Activated naive CD8-positive, alpha-beta T cell treated with anti-CD3 and anti-CD28 coated beads, Interleukin-2, amount 10 ng/mL, durations not matched to agents 7 days and 5 days (primary cell): ENCODE data around the gene GREM1. TPM values are rescaled to one million over a fixed set of nuclear protein-coding genes. Genes with fewer than 3 reads are reported as not detected.

Source experiments
- ATAC-seq: fragments of 150-1000 bp; cut with Tn5 transposase; one replicate; pipeline ENCODE4 v1.10.0; 2021; ENCODE audit warnings: low read depth, moderate library complexity
- POLR2A ChIA-PET: fragments of 350-600 bp; sonication (Branson Sonifier 250); formaldehyde crosslinking; loops from one replicate; lab custom pipeline; 2021; ENCODE audit warnings: antibody characterized with exemption; lab: Charles Lee
- DNase-seq: peaks from one replicate; pipeline ENCODE4 v3.0.0; 2021
- H3K27ac Mint-ChIP-seq: one replicate; pipeline ENCODE4 v1.8.0; 2022; ENCODE audit warnings: mild to moderate bottlenecking, mixed read lengths
- H3K27me3 Mint-ChIP-seq: one replicate; pipeline ENCODE4 v1.8.0; 2022; ENCODE audit warnings: mild to moderate bottlenecking, moderate library complexity, mixed read lengths
- H3K36me3 Mint-ChIP-seq: one replicate; pipeline ENCODE4 v1.8.0; 2021; ENCODE audit warnings: mild to moderate bottlenecking, mixed read lengths
- H3K4me1 Mint-ChIP-seq: one replicate; pipeline ENCODE4 v1.8.0; 2021; ENCODE audit warnings: mixed read lengths
- H3K4me3 Mint-ChIP-seq: one replicate; pipeline ENCODE4 v1.8.0; 2022; ENCODE audit warnings: mild to moderate bottlenecking, moderate library complexity, mixed read lengths
- H3K9me3 Mint-ChIP-seq: one replicate; pipeline ENCODE4 v1.8.0; 2021; ENCODE audit warnings: mixed read lengths
- total RNA-seq, 2 experiments: library from RNA; stranded (reverse); gene quantifications; one replicate each; pipeline ENCODE4 v1.2.3, GENCODE V29; 2021

GREM1 gene
- total RNA-seq, 2 experiments from 2014 or later: not detected

GRCh38 chr15:32750979-32751378, 33.2 kb downstream of the GREM1 start:
- ATAC-seq (no peak), DNase-seq (no peak)
- Mint-ChIP-seq H3K9me3 (no peaks in the 10 kb centered on the region), H3K36me3 (no peaks in the 10 kb centered on the region), H3K4me1 (no peaks in the 10 kb centered on the region), H3K4me3 (no peak overlapping the region), H3K27ac (no peak overlapping the region), H3K27me3 (peaks cover 12% of the 10 kb centered on the region)
- POLR2A ChIA-PET: no interaction called here

- no peak for DNase-seq
- no peak for ATAC-seq
- Mint-ChIP-seq H3K36me3 (no peaks in the 10 kb centered on the region), H3K4me1 (no peaks in the 10 kb centered on the region), H3K27me3 (peaks cover 23% of the 10 kb centered on the region), H3K9me3 (no peaks in the 10 kb centered on the region), H3K27ac (no peak overlapping the region), H3K4me3 (no peak overlapping the region)
- POLR2A ChIA-PET: no interaction called here
Observed at GRCh38 chr15:32757426-32757825, 39.6 kb downstream of the GREM1 start.

- no peak overlapping the region for H3K27ac Mint-ChIP-seq
- H3K4me1 Mint-ChIP-seq: no peaks in the 10 kb centered on the region
- H3K27me3 Mint-ChIP-seq: peaks cover 13% of the 10 kb centered on the region
- POLR2A ChIA-PET: no interaction called here
- no peaks in the 10 kb centered on the region for H3K9me3 Mint-ChIP-seq
- ATAC-seq: no peak
- H3K36me3 Mint-ChIP-seq: no peaks in the 10 kb centered on the region
- DNase-seq: no peak
- H3K4me3 Mint-ChIP-seq: no peak overlapping the region
Observed at GRCh38 chr15:32763295-32763694, 45.5 kb downstream of the GREM1 start.

DNA sequence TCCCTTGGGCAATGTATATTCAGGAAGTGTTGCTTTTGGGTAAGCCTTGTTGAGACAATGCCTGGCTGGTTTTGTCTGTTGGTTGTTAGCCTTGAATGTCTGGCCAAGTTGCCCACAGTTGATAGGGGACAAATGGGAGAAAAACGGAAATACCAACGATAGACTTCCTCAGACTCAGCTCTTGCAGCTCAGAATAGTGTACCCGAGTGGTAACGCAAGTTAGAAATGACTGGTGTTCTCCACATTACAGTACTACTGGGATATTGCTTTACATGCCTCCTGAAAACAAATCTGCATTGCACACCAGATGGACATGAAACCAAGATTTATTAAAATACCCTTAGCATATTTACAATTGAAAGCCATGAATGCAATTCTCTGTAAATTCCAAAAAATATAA, 47.4 kb downstream of the GREM1 start:
- Mint-ChIP-seq H3K9me3 (no peaks in the 10 kb centered on the region), H3K27ac (no peak overlapping the region), H3K4me1 (no peaks in the 10 kb centered on the region), H3K27me3 (peaks cover 11% of the 10 kb centered on the region), H3K36me3 (no peaks in the 10 kb centered on the region), H3K4me3 (no peak overlapping the region)
- DNase-seq: no peak
- ATAC-seq: no peak
- POLR2A ChIA-PET: no interaction called here

DNA sequence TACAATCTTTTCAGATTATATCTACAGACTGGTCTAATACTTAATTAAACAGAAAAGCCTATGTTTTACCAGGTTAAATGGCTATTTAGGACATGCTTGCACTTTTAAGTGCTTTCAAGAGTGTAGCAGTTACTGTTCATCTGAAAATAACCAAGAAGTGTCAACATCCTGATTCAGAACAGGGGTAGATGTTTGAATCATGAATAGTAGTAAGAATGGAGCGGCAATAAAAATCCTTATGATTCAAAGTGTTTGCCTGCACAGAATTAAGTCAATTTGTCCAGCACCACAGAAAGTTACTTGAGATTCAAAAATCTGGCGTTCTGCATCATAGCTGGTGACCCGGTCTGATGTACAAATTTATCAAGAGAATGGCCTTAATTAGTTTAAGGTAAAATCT, 48.3 kb downstream of the GREM1 start:
- ATAC-seq (no peak), DNase-seq (no peak)
- Mint-ChIP-seq H3K27me3 (peaks cover 11% of the 10 kb centered on the region), H3K36me3 (no peaks in the 10 kb centered on the region), H3K27ac (no peak overlapping the region), H3K4me3 (no peak overlapping the region), H3K4me1 (no peaks in the 10 kb centered on the region), H3K9me3 (no peaks in the 10 kb centered on the region)
- POLR2A ChIA-PET: no interaction called here

DNA sequence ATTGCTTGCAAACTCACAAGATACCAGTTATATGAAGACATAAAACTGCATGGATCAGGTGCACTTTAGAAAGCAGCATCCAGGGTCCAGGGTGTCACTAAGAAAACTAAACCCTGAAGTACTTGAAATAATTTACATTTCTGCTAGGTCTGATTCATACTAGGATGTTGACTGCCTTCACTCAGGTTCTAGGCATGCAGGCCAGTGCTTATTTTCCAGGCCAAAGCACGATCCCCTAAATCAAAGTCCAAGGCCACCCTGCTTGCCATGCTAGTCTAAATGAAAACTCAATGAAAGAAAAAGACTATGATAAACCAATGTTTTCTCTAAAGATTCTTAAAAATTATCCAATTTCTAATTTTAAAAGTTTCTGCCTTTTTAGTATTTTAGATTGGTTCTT, 49.4 kb downstream of the GREM1 start:
- ATAC-seq (no peak), DNase-seq (no peak)
- POLR2A ChIA-PET: no interaction called here
- Mint-ChIP-seq H3K36me3 (no peaks in the 10 kb centered on the region), H3K9me3 (no peaks in the 10 kb centered on the region), H3K4me1 (no peaks in the 10 kb centered on the region), H3K27me3 (peaks cover 11% of the 10 kb centered on the region), H3K4me3 (no peak overlapping the region), H3K27ac (no peak overlapping the region)

GRCh38 chr15:32774022-32774421, 56.2 kb downstream of the GREM1 start:
- no peaks in the 10 kb centered on the region for H3K36me3 Mint-ChIP-seq
- no peak overlapping the region for H3K4me3 Mint-ChIP-seq
- peaks cover 2% of the 10 kb centered on the region for H3K27me3 Mint-ChIP-seq
- H3K4me1 Mint-ChIP-seq: no peaks in the 10 kb centered on the region
- POLR2A ChIA-PET: no interaction called here
- no peaks in the 10 kb centered on the region for H3K9me3 Mint-ChIP-seq
- H3K27ac Mint-ChIP-seq: no peak overlapping the region
- ATAC-seq (no peak), DNase-seq (no peak)

DNA sequence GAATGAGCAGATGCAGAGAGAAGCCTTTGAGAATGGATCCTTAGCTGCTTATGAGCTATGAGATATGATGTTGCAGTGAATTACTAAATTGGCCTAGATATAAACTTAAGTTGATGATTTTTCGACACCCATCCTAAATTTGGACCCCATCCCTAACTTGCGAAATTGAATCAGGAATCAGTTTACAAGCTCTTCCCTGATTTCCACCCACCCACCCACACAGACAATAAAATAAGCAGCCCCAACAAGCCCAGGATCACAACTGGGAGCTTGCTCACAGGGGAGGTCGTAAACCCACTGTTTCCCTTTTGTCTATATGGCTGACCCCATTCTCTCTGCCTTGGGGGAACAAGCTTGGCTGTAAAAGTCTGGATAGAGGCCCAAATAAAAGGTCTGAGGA, 57.3 kb downstream of the GREM1 start:
- ATAC-seq (no peak), DNase-seq (no peak)
- Mint-ChIP-seq H3K27me3 (no peaks in the 10 kb centered on the region), H3K27ac (no peak overlapping the region), H3K4me1 (no peaks in the 10 kb centered on the region), H3K4me3 (no peak overlapping the region), H3K36me3 (no peaks in the 10 kb centered on the region), H3K9me3 (no peaks in the 10 kb centered on the region)
- POLR2A ChIA-PET: no interaction called here

- DNase-seq: no peak
- ATAC-seq: no peak
- no peak overlapping the region for H3K4me3 Mint-ChIP-seq
- no peak overlapping the region for H3K27ac Mint-ChIP-seq
- no peaks in the 10 kb centered on the region for H3K9me3 Mint-ChIP-seq
- no peaks in the 10 kb centered on the region for H3K36me3 Mint-ChIP-seq
- peaks cover 9% of the 10 kb centered on the region for H3K27me3 Mint-ChIP-seq
- no peaks in the 10 kb centered on the region for H3K4me1 Mint-ChIP-seq
- POLR2A ChIA-PET: no interaction called here
Observed at GRCh38 chr15:32778391-32779176, 60.8 kb downstream of the GREM1 start.

DNA sequence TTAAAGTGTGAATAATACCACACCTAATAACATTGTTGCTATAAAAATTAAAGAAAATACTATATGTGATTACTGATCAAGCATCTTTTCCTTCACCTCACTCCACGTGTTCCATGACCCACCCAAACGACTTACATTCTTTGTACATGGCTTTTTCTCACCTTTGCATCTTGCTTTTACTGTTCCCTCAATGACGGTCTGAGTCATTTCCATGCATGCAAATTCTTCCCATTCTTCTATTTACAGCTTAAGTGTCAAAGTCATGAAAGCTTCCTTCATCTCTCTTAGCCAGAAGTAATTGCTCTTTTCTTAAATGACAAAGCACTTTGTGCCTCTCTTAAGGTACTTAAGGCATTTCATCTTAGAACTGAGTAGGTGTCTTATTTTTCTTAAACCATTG, 64.0 kb downstream of the GREM1 start:
- ATAC-seq (no peak), DNase-seq (no peak)
- H3K27me3 Mint-ChIP-seq: peaks cover 14% of the 10 kb centered on the region
- H3K4me1 Mint-ChIP-seq: no peaks in the 10 kb centered on the region
- H3K4me3 Mint-ChIP-seq: no peak overlapping the region
- H3K9me3 Mint-ChIP-seq: no peaks in the 10 kb centered on the region
- H3K27ac Mint-ChIP-seq: no peak overlapping the region
- POLR2A ChIA-PET: no interaction called here
- H3K36me3 Mint-ChIP-seq: no peaks in the 10 kb centered on the region

GRCh38 chr15:32784581-32784980, 66.8 kb downstream of the GREM1 start:
- DNase-seq: no peak
- Mint-ChIP-seq H3K4me3 (no peak overlapping the region), H3K27ac (no peak overlapping the region), H3K9me3 (no peaks in the 10 kb centered on the region), H3K27me3 (peaks cover 19% of the 10 kb centered on the region), H3K36me3 (no peaks in the 10 kb centered on the region), H3K4me1 (no peaks in the 10 kb centered on the region)
- POLR2A ChIA-PET: no interaction called here
- no peak for ATAC-seq

DNA sequence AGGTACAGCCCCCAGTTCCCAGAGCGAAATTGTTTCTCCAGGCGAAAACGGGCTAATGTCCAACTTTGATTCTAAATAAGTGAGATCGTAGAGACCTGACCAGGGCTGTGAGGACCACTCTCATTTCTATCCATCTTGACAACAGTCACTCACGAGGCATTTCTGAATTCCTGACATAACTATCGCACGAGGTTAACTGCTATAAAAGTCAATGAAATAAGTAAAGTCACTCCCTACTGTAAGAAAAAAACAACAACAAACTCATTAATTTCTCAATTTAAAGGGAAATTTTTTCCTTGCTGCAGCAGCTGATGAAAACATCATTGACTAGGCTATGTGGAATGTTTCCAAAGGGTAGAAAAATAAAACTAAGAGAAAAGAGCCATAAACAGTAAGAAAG, 69.1 kb downstream of the GREM1 start:
- ATAC-seq (no peak), DNase-seq (no peak)
- H3K36me3 Mint-ChIP-seq: no peaks in the 10 kb centered on the region
- no peaks in the 10 kb centered on the region for H3K9me3 Mint-ChIP-seq
- H3K27me3 Mint-ChIP-seq: peaks cover 13% of the 10 kb centered on the region
- POLR2A ChIA-PET: no interaction called here
- H3K4me1 Mint-ChIP-seq: no peaks in the 10 kb centered on the region
- H3K27ac Mint-ChIP-seq: no peak overlapping the region
- H3K4me3 Mint-ChIP-seq: no peak overlapping the region

- Mint-ChIP-seq H3K36me3 (no peaks in the 10 kb centered on the region), H3K27ac (no peak overlapping the region), H3K4me1 (no peaks in the 10 kb centered on the region), H3K9me3 (no peaks in the 10 kb centered on the region), H3K27me3 (peaks cover 11% of the 10 kb centered on the region), H3K4me3 (no peak overlapping the region)
- POLR2A ChIA-PET: no interaction called here
- no peak for ATAC-seq
- DNase-seq: no peak
Observed at GRCh38 chr15:32787949-32788348, 70.1 kb downstream of the GREM1 start.

DNA sequence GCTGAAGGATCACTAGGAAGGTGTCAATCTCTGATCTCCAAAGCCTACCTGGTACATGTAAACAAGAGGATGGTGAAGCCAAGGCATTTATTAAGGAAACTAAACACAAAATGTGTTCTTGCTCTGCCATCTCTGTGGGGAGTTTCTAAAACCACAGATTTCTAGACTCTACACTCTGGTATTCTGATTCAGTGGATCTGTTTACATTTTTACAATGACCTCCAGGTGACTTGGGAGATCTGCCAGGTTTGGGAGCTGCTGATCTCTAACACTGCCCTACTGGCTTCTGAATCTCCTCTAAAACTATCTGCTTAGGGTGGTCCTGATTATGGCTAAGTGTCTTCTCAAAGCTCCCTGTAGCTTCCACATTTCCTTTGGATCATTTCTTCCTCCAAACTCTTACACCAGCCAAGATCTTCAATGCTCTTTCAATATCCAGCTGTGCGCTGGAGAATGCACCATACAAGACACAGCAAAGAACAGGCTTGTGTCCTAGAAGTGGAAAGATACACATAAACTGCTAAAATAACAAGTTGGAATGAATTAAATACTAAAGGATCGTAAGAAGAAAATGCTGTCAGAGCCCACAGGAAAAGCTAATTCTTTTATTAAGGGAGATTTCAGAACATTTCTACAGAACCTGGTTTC, 72.7 kb downstream of the GREM1 start:
- Mint-ChIP-seq H3K9me3 (no peaks in the 10 kb centered on the region), H3K36me3 (no peaks in the 10 kb centered on the region), H3K4me1 (no peaks in the 10 kb centered on the region), H3K27ac (no peak overlapping the region), H3K4me3 (no peak overlapping the region), H3K27me3 (peaks cover 6% of the 10 kb centered on the region)
- POLR2A ChIA-PET: no interaction called here
- no peak for DNase-seq
- ATAC-seq: no peak
